ENCODE measurements around the gene RHOC. TPM values are rescaled to one million over a fixed set of nuclear protein-coding genes. Genes with fewer than 3 reads are reported as not detected.

The RHOC gene
- total RNA-seq, 6 experiments from 2014 or later: 579 to 610 (median 596) TPM

GRCh38 chr1:112702067-112702395 lies 4.9 kb downstream of the RHOC start:
- Mint-ChIP-seq H3K4me1 (ENCODE audit: low read depth) (peaks cover 73% of the 10 kb centered on the region), H3K4me3 (peak overlapping the region; percentile 47), H3K27me3 (ENCODE audit: insufficient read depth) (peaks cover 7% of the 10 kb centered on the region), H3K27ac (peak overlapping the region; percentile 92), H3K36me3 (ENCODE audit: low read depth) (peaks cover 27% of the 10 kb centered on the region), H3K9me3 (no peaks in the 10 kb centered on the region)
- TF ChIP-seq, protein P1, sequence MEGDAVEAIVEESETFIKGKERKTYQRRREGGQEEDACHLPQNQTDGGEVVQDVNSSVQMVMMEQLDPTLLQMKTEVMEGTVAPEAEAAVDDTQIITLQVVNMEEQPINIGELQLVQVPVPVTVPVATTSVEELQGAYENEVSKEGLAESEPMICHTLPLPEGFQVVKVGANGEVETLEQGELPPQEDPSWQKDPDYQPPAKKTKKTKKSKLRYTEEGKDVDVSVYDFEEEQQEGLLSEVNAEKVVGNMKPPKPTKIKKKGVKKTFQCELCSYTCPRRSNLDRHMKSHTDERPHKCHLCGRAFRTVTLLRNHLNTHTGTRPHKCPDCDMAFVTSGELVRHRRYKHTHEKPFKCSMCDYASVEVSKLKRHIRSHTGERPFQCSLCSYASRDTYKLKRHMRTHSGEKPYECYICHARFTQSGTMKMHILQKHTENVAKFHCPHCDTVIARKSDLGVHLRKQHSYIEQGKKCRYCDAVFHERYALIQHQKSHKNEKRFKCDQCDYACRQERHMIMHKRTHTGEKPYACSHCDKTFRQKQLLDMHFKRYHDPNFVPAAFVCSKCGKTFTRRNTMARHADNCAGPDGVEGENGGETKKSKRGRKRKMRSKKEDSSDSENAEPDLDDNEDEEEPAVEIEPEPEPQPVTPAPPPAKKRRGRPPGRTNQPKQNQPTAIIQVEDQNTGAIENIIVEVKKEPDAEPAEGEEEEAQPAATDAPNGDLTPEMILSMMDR (IDR thresholded peaks at IDR 0.05): no peak
- DNase-seq: no peak

- Mint-ChIP-seq H3K4me3 (peak overlapping the region; percentile 74), H3K27me3 (ENCODE audit: insufficient read depth) (peaks cover 7% of the 10 kb centered on the region), H3K9me3 (no peaks in the 10 kb centered on the region), H3K36me3 (ENCODE audit: low read depth) (peaks cover 27% of the 10 kb centered on the region), H3K27ac (peak overlapping the region; percentile 92), H3K4me1 (ENCODE audit: low read depth) (peaks cover 73% of the 10 kb centered on the region)
- TF ChIP-seq, protein P1 (IDR thresholded peaks at IDR 0.05): no peak; the same call in 1 of the 2 replicates
- no peak for DNase-seq
These were observed 5.5 kb downstream of the RHOC start for GRCh38 chr1:112701227-112702066.

- no peaks in the 10 kb centered on the region for H3K9me3 Mint-ChIP-seq
- peaks cover 7% of the 10 kb centered on the region for H3K27me3 Mint-ChIP-seq (ENCODE audit: insufficient read depth)
- peaks cover 28% of the 10 kb centered on the region for H3K36me3 Mint-ChIP-seq (ENCODE audit: low read depth)
- H3K27ac Mint-ChIP-seq: peak overlapping the region; percentile 92
- H3K4me1 Mint-ChIP-seq (ENCODE audit: low read depth): peaks cover 72% of the 10 kb centered on the region
- peak overlapping the region; percentile 74 for H3K4me3 Mint-ChIP-seq
- DNase-seq: peak; percentile 90
- TF ChIP-seq, protein P1 (IDR thresholded peaks at IDR 0.05): peak; percentile 39; the same call in 1 of the 2 replicates
These were observed 6.4 kb downstream of the RHOC start for GRCh38 chr1:112700290-112701226.

- Mint-ChIP-seq H3K36me3 (ENCODE audit: low read depth) (peaks cover 35% of the 10 kb centered on the region), H3K4me3 (peak overlapping the region; percentile 74; the same call in 1 of the 2 replicates), H3K4me1 (ENCODE audit: low read depth) (peaks cover 62% of the 10 kb centered on the region), H3K9me3 (no peaks in the 10 kb centered on the region), H3K27me3 (ENCODE audit: insufficient read depth) (peaks cover 1% of the 10 kb centered on the region), H3K27ac (peak overlapping the region; percentile 92)
- TF ChIP-seq, protein P1 (IDR thresholded peaks at IDR 0.05): no peak
- no peak for DNase-seq
These were observed 7.3 kb downstream of the RHOC start for GRCh38 chr1:112699425-112700144.
